ENCODE measurements around the gene NCBP3. TPM values are rescaled to one million over a fixed set of nuclear protein-coding genes. Genes with fewer than 3 reads are reported as not detected.
A peak's percentile ranks its signal among the peaks of the same experiment; 100 is the strongest.

Gene NCBP3
- total RNA-seq, 1 experiment from 2014 or later = 58.5 TPM

DNA sequence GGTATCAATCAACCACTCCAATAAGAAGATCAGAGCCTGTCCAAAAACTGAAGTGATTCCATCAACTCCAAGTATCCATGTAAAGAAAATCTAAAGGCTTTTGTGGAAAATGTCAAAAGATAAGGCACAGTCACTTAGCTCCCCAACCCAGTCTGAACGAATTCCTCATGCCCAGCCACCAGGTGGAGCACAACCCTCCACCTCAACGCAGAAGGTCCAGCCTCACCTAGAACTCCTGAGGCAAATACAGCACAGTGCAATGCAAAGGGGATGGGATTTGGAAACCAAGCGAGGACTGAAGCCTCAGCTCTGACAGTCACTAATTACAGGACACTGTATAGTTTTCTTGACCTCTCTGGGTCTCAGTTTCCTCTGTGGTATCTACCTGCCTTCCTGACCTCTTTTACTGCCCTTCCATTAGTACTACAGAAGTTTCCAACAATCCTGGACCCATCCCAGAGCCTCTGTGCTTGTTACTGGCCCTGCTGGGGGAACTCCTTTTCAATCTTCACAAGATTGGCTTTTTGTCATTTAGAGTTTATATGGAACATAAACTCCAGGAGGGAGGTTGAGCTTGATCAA is 2.0 kb downstream of the NCBP3 start:
- POLR2A ChIA-PET (ENCODE audit: unreplicated experiment) = no interaction called here
- no TSS peak for BruUV-seq (replicated peaks)

DNA sequence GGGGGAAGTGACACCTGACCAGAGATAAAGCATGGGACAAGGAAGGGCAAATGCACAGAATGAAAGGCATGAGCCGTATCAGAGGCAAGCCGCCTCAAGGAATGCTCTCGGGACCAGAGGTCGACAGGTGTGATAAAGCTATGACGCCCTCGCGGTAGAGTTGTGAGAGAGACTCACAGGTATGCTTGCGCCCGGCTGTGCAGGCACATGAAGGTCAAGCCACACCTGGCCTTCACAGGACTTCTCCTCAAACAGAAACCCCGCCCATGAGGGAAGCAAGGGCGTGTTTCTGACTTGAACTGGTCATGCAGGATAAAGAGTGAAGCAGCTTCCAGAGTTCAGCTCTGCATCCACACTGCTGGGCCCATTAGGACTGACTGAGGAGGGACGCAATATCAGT is 7.8 kb downstream of the NCBP3 start:
- H3K9me3 ChIP-seq (ENCODE audit: insufficient read depth, low read depth) = no peaks in the 10 kb centered on the region
- peaks cover 18% of the 10 kb centered on the region for H3K36me3 ChIP-seq (ENCODE audit: low read depth)
- H3K4me2 ChIP-seq = peak overlapping the region; percentile 10; the same call in 1 of the 2 replicates
- no TSS peak for BruUV-seq (replicated peaks)
- no peaks in the 10 kb centered on the region for H3K27me3 ChIP-seq (ENCODE audit: insufficient read depth, low read depth)
- DNase-seq = peak; percentile 86 to 93
- no peak overlapping the region for H2AFZ ChIP-seq
- peaks cover 29% of the 10 kb centered on the region for H3K79me2 ChIP-seq (ENCODE audit: low read depth)
- no peak overlapping the region for H3K27ac ChIP-seq
- peaks cover 13% of the 10 kb centered on the region; the same call in 1 of the 2 replicates for H3F3A ChIP-seq (ENCODE audit: insufficient read depth, low read depth)
- intact Hi-C loops (cut with micrococcal nuclease; ENCODE audit: unreplicated experiment) = no loop called here
- ChIA-PET POLR2A (ENCODE audit: unreplicated experiment) (interaction anchor here (0.7 kb wide), 1 partner anchor 736 kb away, joined by 5 read pairs; no protein-coding TSS in a partner anchor), CTCF (interaction anchor here (0.5 to 1.0 kb wide), 6 partner anchors 11 to 305 kb away, joined by 3 to 8 read pairs (median 4); partner anchors contain the start of genes CYB5D2 and ZZEF1)
- peaks cover 9% of the 10 kb centered on the region for H3K4me1 ChIP-seq (replicated peaks; ENCODE audit: insufficient read depth)
- peaks cover 15% of the 10 kb centered on the region; the same call in 1 of the 2 replicates for H4K20me1 ChIP-seq (ENCODE audit: insufficient read depth)
- TF ChIP-seq EZH2 (IDR thresholded peaks at IDR 0.05; ENCODE audit: low read depth) = no peak
- TF ChIP-seq, protein P1, sequence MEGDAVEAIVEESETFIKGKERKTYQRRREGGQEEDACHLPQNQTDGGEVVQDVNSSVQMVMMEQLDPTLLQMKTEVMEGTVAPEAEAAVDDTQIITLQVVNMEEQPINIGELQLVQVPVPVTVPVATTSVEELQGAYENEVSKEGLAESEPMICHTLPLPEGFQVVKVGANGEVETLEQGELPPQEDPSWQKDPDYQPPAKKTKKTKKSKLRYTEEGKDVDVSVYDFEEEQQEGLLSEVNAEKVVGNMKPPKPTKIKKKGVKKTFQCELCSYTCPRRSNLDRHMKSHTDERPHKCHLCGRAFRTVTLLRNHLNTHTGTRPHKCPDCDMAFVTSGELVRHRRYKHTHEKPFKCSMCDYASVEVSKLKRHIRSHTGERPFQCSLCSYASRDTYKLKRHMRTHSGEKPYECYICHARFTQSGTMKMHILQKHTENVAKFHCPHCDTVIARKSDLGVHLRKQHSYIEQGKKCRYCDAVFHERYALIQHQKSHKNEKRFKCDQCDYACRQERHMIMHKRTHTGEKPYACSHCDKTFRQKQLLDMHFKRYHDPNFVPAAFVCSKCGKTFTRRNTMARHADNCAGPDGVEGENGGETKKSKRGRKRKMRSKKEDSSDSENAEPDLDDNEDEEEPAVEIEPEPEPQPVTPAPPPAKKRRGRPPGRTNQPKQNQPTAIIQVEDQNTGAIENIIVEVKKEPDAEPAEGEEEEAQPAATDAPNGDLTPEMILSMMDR (conservative IDR thresholded peaks at IDR 0.05) = no peak
- no peak overlapping the region for H3K4me3 ChIP-seq
- H3K9me2 ChIP-seq (ENCODE audit: insufficient read depth) = no peaks in the 10 kb centered on the region

More for the DNA sequence above, 2.0 kb downstream of the NCBP3 start:
- H3K9me2 ChIP-seq (ENCODE audit: insufficient read depth) = no peaks in the 10 kb centered on the region
- H3K4me3 ChIP-seq = no peak overlapping the region
- peak; percentile 46 to 59 for DNase-seq
- H3K36me3 ChIP-seq (ENCODE audit: low read depth) = peaks cover 8% of the 10 kb centered on the region; the same call in 1 of the 2 replicates
- CTCF ChIA-PET = interaction anchor here (0.6 to 1.5 kb wide), 7 partner anchors 16 to 1726 kb away, joined by 3 to 6 read pairs (median 4); no protein-coding TSS in a partner anchor
- H3K4me1 ChIP-seq (replicated peaks; ENCODE audit: insufficient read depth) = peaks cover 12% of the 10 kb centered on the region
- no peak for TF ChIP-seq EZH2 (IDR thresholded peaks at IDR 0.05; ENCODE audit: low read depth)
- TF ChIP-seq, protein P1 (conservative IDR thresholded peaks at IDR 0.05) = peak; percentile 76
- H3K27me3 ChIP-seq (ENCODE audit: insufficient read depth, low read depth) = no peaks in the 10 kb centered on the region
- peak overlapping the region; percentile 83; the same call in 1 of the 2 replicates for H3K4me2 ChIP-seq
- intact Hi-C loops (cut with micrococcal nuclease; ENCODE audit: unreplicated experiment) = loop anchor here (10.0 kb wide), 1 partner anchor 301 kb away; the partner anchor contains the start of genes CYB5D2 and ZZEF1
- peaks cover 7% of the 10 kb centered on the region; the same call in 1 of the 2 replicates for H3F3A ChIP-seq (ENCODE audit: insufficient read depth, low read depth)
- peaks cover 39% of the 10 kb centered on the region for H3K79me2 ChIP-seq (ENCODE audit: low read depth)
- peaks cover 18% of the 10 kb centered on the region; the same call in 1 of the 2 replicates for H4K20me1 ChIP-seq (ENCODE audit: insufficient read depth)
- no peaks in the 10 kb centered on the region for H3K9me3 ChIP-seq (ENCODE audit: insufficient read depth, low read depth)
- H2AFZ ChIP-seq = no peak overlapping the region
- no peak overlapping the region for H3K27ac ChIP-seq

DNA sequence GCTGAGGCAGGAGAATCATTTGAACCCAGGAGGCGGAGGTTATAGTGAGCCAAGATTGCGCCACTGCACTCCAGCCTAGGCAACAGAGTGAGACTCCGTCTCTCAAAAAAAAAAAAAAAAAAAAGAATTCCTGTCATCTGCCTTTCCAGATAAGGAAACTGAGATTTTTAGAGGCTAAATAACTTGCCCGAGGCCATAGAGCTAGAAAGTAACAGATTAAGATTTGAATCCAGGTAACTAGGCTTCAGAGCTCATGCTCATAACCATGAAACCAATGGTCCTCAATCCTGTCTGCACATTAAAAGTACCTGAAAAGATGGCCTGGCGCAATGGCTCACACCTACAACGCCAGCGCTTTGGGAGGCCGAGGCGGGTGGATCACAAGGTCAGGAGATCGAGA is 9.5 kb downstream of the NCBP3 start:
- no peaks in the 10 kb centered on the region for H3K9me3 ChIP-seq (ENCODE audit: insufficient read depth, low read depth)
- H3K4me1 ChIP-seq (replicated peaks; ENCODE audit: insufficient read depth) = peaks cover 9% of the 10 kb centered on the region
- peaks cover 13% of the 10 kb centered on the region; the same call in 1 of the 2 replicates for H3F3A ChIP-seq (ENCODE audit: insufficient read depth, low read depth)
- H3K4me2 ChIP-seq = no peak overlapping the region
- TF ChIP-seq, protein P1 (conservative IDR thresholded peaks at IDR 0.05) = no peak
- TF ChIP-seq EZH2 (IDR thresholded peaks at IDR 0.05; ENCODE audit: low read depth) = no peak
- peaks cover 15% of the 10 kb centered on the region; the same call in 1 of the 2 replicates for H4K20me1 ChIP-seq (ENCODE audit: insufficient read depth)
- peaks cover 19% of the 10 kb centered on the region for H3K79me2 ChIP-seq (ENCODE audit: low read depth)
- intact Hi-C loops (cut with micrococcal nuclease; ENCODE audit: unreplicated experiment) = no loop called here
- DNase-seq = no peak
- POLR2A ChIA-PET (ENCODE audit: unreplicated experiment) = interaction anchor here (0.6 kb wide), 1 partner anchor 273 kb away, joined by 15 read pairs; no protein-coding TSS in a partner anchor
- CTCF ChIA-PET = no interaction called here
- no peaks in the 10 kb centered on the region for H3K9me2 ChIP-seq (ENCODE audit: insufficient read depth)
- H3K27ac ChIP-seq = no peak overlapping the region
- H2AFZ ChIP-seq = no peak overlapping the region
- H3K4me3 ChIP-seq = no peak overlapping the region
- BruUV-seq (replicated peaks) = no TSS peak
- H3K36me3 ChIP-seq (ENCODE audit: low read depth) = peaks cover 20% of the 10 kb centered on the region
- H3K27me3 ChIP-seq (ENCODE audit: insufficient read depth, low read depth) = no peaks in the 10 kb centered on the region
